ENCODE measurements around the gene ANKRD42.

DNA sequence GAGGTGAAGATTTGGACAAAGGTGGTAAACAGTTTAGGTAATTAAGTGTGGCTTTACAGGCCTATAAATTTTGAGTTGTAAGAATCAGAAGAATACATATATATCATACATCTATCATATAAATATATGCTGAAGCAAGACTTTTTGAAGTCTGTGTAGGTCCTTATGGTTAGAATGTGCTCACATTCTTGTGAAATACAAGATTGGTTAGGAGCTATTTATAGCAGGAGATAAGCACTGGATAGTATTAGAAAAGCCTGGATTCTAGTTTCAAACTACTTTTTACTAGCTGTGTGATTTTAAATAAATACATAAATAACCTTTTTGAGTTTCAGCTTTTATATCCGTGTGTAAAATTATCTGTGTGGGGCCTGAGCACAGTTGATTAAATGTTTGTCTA lies 42.3 kb downstream of the ANKRD42 start:
- TF ChIP-seq, protein P1, sequence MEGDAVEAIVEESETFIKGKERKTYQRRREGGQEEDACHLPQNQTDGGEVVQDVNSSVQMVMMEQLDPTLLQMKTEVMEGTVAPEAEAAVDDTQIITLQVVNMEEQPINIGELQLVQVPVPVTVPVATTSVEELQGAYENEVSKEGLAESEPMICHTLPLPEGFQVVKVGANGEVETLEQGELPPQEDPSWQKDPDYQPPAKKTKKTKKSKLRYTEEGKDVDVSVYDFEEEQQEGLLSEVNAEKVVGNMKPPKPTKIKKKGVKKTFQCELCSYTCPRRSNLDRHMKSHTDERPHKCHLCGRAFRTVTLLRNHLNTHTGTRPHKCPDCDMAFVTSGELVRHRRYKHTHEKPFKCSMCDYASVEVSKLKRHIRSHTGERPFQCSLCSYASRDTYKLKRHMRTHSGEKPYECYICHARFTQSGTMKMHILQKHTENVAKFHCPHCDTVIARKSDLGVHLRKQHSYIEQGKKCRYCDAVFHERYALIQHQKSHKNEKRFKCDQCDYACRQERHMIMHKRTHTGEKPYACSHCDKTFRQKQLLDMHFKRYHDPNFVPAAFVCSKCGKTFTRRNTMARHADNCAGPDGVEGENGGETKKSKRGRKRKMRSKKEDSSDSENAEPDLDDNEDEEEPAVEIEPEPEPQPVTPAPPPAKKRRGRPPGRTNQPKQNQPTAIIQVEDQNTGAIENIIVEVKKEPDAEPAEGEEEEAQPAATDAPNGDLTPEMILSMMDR (conservative IDR thresholded peaks at IDR 0.05) = no peak
- no peak for TF ChIP-seq EZH2 (IDR thresholded peaks at IDR 0.05; ENCODE audit: low read depth)

All from PC-9 (cell line).